Cerebellar cortex (tissue), 1 donor: ENCODE measurements around the gene CT55.
"Not testable (repeated sequence)": the region's sequence is repeated elsewhere in the genome, so short reads cannot be mapped to it uniquely, and the experiment has no call there.

Source experiments
- DNase-seq: peaks from one replicate; pipeline ENCODE4 v3.0.0-alpha.2; 2015; ENCODE audit warnings: low spot score

Gene CT55, protein sequence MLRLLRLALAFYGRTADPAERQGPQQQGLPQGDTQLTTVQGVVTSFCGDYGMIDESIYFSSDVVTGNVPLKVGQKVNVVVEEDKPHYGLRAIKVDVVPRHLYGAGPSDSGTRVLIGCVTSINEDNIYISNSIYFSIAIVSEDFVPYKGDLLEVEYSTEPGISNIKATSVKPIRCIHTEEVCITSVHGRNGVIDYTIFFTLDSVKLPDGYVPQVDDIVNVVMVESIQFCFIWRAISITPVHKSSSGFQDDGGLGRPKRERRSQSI

DNA sequence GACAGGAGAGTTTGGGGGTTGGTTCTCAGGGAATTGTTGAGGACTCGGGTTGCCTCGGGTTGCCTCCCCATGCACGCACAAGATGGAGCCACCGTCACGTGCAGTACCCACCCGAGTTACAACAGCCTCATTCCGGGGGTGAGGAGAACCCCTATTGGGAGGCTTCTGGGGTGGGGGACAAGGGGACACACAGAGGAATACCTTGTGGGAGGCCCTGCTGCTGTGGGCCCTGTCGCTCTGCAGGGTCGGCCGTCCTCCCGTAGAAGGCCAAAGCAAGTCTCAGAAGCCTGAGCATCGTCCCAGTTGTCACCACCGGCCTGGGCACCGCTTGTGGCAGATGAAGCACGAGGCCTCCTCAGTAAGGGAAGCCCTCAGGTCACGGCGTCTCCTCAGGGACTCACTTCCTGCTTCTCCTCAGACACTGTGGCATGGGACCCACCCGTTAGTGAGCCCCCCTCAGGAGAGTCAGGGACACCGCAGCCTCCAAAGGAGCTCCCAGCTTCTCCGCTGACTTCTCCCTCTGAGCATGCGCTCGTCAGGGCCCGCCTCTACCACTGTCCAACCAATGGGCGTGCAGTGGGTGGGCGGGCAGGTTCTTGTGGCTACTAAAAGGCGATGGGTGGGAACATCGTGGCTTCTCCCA lies at the start of gene CT55:
Gene CT55, minus strand, starts transcription at position 522 of the 643 bp plus-strand sequence. Its CDS starts 227 bp downstream, at position 295.
- no peak for DNase-seq

DNA sequence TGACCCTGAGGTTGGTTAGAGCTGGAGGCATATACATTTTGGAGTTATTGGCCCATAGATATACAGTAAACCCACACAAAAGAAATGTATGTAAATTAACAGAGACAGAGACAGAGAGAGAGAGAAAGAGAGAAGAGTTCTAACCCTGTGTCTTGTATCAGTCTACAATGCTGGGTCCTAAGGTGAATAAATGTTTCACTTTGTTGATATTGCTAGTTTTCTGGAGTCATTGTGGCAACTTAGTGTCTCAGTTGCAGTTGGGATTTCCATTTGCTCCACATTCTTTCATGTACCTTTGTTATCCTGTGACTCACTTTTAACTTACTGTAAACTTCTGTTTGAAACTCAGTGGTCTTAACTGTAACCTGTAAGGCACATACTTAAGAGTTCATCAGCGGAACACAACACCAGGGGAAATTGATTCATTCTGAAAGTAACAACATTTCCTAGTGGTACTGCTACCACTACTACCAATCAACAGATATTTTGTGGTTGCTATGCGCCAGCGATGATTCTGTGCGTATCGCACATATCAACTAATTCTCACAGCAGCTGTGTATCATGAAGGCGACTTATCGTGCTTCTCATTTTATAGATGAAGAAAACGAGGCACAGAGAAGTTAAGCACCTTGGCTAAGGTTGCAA lies 42.1 kb upstream of the CT55 start:
- DNase-seq: no peak

DNA sequence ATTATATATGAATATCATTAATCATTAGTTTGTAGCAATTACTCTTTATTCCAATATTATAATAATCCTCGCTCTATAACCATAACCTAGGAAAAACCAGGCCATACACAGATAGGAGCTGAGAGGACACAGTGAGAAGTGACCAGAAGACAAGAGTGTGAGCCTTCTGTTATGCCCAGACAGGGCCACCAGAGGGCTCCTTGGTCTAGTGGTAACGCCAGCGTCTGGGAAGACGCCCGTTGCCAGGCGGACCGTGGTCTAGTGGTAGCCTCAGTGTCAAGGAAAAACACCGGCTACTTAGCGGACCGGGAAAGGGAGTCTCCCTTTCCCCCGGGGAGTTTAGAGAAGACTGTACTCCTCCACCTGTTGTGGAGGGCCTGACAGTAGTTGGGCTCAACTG lies 35.2 kb upstream of the CT55 start:
- DNase-seq: peak; percentile 0

DNA sequence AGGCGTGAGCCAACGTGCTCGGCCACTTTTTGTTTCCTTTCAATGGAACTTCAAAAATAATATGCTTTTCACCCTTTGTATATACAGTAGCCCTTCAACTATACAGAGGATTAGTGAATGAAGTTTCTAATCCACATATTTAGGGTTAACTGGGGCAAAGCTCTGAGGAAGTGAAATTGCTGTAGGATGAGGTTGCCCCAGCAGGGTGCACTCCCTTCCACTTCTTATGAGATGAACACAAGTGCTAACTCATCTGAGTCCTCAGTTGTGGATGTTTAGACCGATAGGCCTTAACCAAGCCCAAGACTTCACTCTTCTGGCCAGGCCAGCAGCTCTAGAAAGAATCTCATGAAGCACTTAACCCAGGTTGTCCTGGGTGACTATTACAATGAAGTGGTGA lies 29.1 kb upstream of the CT55 start:
- no peak for DNase-seq

DNA sequence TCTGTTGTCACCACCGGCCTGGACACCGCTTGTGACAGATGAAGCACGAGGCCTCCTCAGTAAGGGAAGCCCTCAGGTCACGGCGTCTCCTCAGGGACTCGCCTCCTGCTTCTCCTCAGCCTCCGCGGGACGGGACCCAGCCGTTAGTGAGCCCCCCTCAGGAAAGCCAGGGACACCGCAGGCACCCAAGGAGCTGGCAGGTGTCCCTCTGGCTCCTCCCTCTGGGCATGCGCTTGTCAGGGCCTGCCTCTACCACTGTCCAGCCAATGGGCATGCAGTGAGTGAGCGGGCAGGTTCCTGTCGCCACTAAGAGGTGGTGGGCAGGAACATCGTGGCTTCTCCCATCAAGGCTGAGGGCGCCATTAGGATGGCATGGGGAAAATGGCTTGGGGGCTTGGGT lies 23.5 kb upstream of the CT55 start:
- no peak for DNase-seq

DNA sequence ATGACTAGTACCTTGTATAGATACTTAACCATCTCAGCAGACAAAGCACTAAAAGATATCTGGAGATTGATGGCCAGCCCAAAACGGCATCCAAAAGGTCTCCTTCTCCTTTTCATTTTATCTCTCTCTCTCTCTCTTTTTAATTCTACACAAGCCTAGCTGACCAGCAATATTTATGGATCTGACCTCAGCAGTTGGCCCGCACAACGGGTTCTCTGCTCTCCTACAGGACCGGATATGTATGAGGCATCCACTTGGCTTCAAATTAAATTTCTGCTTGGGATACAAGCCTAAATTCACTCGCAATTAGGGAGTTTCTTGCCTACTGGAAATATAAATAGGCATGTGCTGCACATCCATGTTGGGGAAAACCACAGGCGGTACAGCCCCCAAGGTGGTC lies 22.5 kb upstream of the CT55 start:
- no peak for DNase-seq

DNA sequence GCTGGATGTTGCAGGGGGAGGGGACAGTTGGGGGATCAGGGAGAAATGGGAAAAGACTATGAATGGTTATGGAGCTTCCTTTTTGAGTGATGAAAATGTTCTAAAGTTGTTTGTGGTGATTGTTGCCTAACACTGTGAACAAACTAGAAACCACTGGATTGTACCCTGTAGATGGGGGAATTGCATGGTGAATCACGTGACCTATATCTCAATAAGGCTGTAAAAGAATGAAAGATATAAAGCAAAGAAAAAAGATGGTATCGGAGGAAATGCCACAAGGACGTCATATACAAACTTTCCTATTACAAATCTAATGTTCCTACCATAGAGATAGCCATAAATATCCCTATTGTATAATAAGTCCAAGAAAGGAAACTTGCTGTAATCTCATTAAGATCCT lies 20.6 kb upstream of the CT55 start:
- no peak for DNase-seq

DNA sequence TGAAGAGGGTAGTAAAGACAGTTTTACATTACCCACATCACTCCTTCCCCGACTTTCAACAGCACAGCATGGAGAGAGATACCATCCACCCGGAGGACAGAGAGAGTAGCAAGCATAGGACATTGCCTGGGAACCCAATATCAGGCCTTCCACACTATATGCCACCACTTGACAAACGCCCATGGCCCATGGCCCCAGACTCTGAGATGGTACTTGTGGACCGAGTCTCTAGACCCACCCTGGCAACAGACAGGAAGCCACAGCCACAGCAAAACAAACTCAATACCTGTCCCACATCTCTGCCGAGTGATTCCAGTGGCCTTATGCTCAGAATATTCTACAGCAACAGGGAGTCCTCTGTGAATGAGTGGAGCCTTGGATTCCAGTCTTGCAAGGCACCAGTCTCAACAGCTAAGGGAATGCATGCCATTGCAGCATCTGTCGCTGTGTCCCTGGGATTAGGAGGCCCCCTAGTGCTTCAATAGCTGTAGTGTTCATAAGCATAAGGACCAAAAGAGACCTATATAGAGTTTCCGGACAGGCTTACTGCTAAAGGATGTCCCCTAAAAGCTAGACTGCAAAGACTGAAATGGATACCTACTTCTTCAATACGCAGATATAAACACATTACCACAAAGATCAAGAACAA lies 14.7 kb upstream of the CT55 start:
- DNase-seq: peak; percentile 66

DNA sequence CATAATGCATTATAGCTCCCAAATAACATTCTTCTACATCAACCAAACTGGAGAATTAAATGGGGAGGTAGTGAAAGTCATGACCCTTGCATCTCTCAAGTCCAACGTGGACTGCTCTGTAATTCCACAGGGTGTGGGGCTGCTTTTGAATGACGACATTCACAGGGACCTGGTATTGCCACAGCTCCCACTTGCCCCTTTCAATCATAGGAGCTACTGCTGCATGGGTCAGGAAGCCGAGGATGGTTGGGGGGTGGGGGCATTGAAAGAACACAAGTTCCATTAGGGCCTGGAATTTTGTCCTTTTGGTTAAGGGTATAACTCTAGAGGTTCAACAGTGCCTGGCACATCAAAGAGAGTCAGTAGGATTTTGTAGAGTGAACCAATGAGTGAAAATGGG lies 7.4 kb upstream of the CT55 start:
- DNase-seq: no peak

DNA sequence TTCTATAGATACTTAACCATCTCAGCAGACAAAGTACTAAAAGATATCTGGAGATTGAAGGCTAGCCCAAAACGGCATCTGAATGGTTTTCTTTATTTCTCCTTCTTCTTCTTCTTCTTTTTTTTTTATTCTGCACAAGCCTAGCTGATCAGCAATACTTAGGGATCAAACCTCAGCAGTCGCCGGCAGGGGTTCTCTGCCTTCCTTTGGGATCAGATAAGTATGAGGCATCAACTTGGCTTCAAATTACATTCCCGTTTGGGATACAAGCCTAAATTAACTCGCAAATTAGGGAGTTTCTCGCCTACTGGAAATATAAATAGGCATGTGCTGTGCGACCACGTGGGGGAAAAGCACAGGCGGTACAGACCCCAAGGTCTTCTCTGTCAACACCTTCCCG lies 730 bp downstream of the CT55 start:
- DNase-seq: no peak

DNA sequence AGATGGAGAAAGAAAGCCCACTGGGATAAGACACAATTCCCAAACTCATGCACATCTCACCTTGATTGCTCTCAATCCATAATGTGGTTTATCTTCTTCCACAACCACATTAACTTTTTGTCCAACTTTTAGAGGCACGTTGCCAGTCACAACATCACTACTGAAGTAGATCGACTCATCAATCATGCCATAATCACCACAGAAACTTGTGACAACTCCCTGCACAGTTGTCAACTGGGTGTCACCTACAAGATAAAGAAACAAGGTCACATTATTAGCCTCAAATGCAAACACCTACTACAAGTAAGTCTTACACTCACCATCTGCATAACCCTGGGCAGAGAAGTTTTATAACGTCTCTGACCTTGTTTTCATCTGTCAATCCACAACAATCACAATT lies 1.7 kb downstream of the CT55 start:
- not testable (repeated sequence) for DNase-seq

DNA sequence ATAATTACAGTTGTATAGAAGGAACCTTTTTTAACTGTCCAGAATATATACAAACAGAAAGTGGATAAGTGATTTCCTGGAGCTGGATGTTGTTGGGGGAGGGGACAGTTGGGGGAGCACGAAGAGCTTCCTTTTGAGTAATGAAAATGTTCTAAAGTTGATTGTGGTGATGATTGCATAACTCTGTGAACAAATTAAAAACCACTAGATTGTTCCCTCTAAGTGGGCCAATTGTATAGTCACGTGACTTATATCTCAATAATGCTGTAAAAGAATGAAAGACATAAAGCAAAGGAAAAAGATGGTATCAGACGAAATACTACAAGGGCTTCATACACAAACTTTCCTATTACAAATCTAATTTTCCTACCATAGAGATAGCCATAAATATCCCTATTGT lies 2.7 kb downstream of the CT55 start:
- no peak for DNase-seq

DNA sequence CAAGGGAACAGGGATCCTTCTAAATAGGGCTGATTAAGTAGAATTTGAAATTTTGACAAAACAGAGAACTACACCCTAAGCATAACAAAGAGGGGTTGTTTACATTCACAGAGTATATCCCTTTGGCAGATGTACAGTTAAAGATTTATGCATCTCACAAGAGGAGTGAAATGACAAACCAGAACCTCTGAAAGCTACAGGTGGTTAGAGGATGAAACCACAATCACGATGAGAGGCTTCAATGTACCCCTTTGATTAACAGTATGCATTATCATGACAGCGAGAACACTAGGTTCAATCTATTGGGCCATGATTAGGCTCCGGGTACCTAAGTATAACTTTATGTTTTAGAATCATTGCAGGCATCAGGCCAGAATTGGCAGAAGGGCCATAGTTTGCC lies 16.5 kb downstream of the CT55 start:
- not testable (repeated sequence) for DNase-seq

DNA sequence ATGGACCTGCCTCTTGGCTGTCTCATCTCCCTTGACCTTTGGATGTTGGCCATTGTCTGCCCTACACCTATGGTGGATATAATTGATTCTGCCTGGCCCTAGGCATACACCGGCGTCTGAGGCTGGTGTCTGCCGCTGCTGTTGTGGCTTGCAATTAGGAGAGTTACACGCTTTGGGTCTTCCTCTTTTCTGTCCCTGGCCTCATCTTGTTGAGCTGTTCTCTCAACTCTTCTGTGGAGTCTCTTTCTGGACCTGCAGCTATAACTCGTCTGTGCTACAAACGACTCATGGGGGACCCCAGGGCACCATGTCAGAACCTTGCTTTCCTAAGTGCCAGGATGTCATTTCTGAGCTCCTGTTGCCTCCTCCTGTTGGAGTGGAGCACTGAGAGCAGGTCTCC lies 45.1 kb downstream of the CT55 start:
- not testable (repeated sequence) for DNase-seq

DNA sequence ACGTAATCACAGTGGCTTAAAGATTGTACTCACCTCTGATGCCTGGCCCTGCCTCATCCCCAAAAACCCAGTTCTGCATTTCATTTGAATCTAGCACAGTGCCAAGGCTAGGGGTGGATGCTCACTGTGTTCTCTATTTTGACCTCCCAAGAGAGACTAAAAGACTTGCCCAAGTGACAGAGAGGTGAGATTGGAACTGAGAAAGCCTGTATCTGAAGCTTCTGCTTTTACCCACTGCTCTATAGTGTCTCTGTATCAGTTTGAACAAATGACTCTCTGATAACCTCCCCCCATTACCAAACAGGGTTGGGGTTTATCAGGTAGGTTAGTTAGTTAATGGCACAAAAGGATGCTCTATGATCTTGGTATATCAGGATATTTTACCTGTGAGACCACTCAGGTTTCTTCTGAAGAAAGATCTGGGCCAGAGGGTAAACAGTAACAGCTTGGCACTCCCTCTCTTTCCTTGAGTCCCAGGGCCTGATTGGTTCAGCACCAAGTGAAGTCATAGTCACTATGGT lies 51.1 kb downstream of the CT55 start, which contains the start of gene ETDB:
Gene ETDB, minus strand, starts transcription at position 471 of the 521 bp plus-strand sequence. CDS start 1,265 bp downstream, outside the sequence.
- not testable (repeated sequence) for DNase-seq

DNA sequence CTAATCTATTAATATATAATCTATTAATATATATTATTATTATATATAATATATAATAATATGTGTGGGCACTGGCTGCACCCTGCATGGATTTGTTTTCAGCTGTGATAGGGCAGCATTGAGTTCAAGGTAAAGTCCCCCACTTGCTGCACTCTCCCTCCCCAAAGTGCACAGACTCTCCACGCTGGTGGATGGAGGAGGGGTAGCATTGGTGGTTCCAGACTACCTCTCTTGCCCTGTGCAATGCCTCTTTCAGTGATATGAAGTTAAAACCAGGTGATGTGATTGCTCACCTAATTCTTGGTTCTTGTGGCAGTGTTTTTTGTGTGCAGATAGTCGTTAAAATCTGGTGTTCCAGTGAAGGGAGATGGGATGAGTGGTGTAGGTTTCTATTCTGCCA lies 55.1 kb downstream of the CT55 start:
- DNase-seq: not testable (repeated sequence)

DNA sequence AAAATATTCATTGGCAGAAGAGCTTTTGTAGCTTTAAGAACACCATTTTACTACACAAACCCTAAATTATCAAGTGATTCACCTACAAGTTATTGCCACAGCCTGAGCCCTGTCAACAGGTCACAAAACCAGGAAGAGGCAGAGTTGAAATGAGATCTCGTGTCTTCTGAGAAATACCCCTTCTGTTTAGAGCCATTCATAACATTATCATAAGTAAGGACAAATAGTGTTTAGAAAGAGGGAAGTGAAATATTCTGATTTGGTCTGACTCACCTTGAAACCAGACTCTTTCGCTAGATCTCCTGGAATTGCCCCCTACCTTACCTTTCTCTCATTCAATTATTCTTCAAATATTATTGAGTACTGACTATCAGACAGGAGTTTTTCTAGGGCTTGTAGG lies 56.8 kb downstream of the CT55 start:
- no peak for DNase-seq

DNA sequence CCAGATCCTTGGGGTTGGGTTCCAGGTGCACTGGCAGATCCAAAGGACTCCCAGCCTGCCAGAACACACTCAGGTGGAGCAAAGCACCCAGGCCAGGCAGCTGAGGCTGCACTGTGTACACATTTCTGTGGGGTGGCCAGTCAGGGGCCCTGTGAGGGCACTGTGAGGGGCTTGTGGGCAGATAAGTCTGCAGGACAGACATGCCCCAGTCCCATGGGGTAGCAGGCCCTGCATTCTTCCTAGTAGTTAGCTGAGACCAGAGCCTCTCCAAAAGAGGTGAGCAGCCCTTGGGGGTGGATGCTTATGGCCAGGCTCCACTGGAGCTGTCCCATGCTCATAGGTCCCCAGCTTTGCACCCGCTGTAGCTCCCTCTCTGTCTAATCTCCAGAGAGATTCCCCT lies 58.5 kb downstream of the CT55 start:
- DNase-seq: no peak

DNA sequence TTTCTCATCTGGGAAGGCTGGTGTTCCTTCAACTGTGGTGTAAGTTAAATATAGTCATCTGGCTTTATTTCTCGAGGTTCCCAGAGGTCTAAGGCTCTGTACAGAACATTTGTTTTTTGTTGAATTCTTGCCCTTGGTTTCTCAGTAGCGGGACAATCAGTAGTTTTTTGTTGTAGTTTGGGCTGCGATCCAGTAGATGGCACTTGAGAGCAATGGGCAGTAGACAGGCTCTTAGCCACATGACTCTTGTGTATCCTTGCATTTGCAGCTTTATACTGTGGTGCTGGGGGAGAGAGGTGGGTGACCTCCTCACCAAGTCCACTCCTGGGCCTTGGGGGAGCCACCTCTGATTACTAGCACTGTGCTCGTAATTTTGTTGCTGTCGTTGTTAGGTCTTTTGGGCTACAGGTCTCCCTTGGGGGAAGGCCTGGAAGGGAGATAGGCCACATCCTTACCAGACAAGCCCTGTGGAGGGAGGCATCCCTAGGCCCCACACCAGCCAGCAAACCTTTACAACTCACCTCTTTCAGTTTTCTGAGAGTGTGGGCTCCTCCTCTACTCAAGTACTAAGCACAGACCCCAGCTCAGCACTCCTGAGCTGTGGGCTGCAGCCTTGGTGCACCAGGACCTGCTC lies 59.0 kb downstream of the CT55 start:
- DNase-seq: peak; percentile 24

DNA sequence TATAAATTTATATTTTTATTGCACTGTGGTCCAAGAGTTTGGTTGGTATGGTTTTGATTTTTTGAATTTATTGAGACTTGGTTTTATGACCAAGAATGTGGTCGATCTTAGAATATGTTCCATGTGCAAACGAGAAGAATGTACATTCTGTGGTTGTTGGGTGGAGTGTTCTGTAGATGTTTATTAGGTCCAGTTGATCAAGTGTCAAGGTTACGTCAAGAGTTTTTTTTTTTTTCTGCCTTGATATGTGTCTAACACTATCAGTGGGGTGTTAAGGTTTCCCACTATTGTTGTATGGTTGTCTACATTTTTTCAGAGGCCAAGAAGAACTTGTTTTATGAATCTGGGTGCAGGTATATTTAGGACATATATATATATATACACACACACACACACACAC lies 61.6 kb downstream of the CT55 start:
- no peak for DNase-seq
